Endothelial cell of umbilical vein (primary cell): ENCODE data around the gene NOTCH2. TPM values are rescaled to one million over a fixed set of nuclear protein-coding genes. Genes with fewer than 3 reads are reported as not detected.
"Not testable (repeated sequence)": the region's sequence is repeated elsewhere in the genome, so short reads cannot be mapped to it uniquely, and the experiment has no call there.

Experiments used
- BruUV-seq: library from RNA; stranded (reverse); fragments of 400-500 nt; replicated peaks from 2 replicates; lab custom pipeline; 2021; lab: Mats Ljungman, UMichigan
- CTCF ChIA-PET: fragments of 300-600, 350-600 bp; sonication (Branson Sonifier 250); formaldehyde crosslinking; loops from one replicate; lab custom pipeline; 2021; ENCODE audit warnings: antibody characterized with exemption, inconsistent platforms; lab: Charles Lee
- POLR2A ChIA-PET: fragments of 300-600, 350-600 bp; sonication (Branson Sonifier 250); formaldehyde crosslinking; loops from one replicate; lab custom pipeline; 2021; ENCODE audit warnings: antibody characterized with exemption, inconsistent platforms; lab: Charles Lee
- DNase-seq: peaks from one replicate; pipeline ENCODE4 v3.0.0-alpha.2; 2011; ENCODE audit warnings: low read depth, low spot score
- FAIRE-seq: peaks from 2 replicates; lab custom pipeline; 2011; peaks lifted over from hg19 to GRCh38; lab: Jason Lieb, UNC
- H2AFZ ChIP-seq: 2 replicates; pipeline ENCODE4 v1.6.0; 2012; ENCODE audit warnings: low read depth, low read length, control low read depth, inconsistent platforms
- H3K27ac ChIP-seq: 2 replicates; pipeline ENCODE4 v1.5.1; 2011; ENCODE audit warnings: low read depth, mild to moderate bottlenecking, control low read depth, low read length, moderate library complexity; ENCODE audit not compliant: insufficient read depth
- H3K27me3 ChIP-seq, 2 experiments: 2 replicates each; pipeline versions ENCODE4 v1.6.0 to v1.6.1; 2011; ENCODE audit warnings: low read length in 2 of 2, mixed read lengths in 1 of 2; ENCODE audit not compliant: control insufficient read depth in 2 of 2, insufficient read depth in 2 of 2
- H3K36me3 ChIP-seq, 2 experiments: 2 replicates in 1 of 2; 3 replicates in 1 of 2; pipeline ENCODE4 v1.5.1; 2011; ENCODE audit warnings: low read length in 2 of 2, mild to moderate bottlenecking in 1 of 2, moderate library complexity in 1 of 2; ENCODE audit not compliant: control insufficient read depth in 2 of 2, insufficient read depth in 2 of 2; ENCODE audit errors: extremely low read depth in 1 of 2
- H3K4me1 ChIP-seq: 3 replicates; pipeline ENCODE4 v1.5.1; 2011; ENCODE audit warnings: mild to moderate bottlenecking, low read length; ENCODE audit not compliant: control insufficient read depth, insufficient read depth; ENCODE audit errors: extremely low read depth
- H3K4me2 ChIP-seq: 2 replicates; pipeline ENCODE4 v1.6.1; 2011; ENCODE audit warnings: low read length, control low read depth, mixed read lengths; ENCODE audit not compliant: insufficient read depth
- H3K4me3 ChIP-seq, 3 experiments: fragments of 200-600 bp in 1 of 3; sonication (generic), shearing (Covaris generic) in 1 of 3; replicated peaks in 1 of 3; 2 replicates each; pipeline ENCODE4 v1.5.1; 2011 to 2016; ENCODE audit warnings: control low read depth in 3 of 3, low read length in 3 of 3, mild to moderate bottlenecking in 2 of 3, inconsistent platforms in 1 of 3, low read depth in 1 of 3, moderate library complexity in 1 of 3; ENCODE audit not compliant: insufficient read depth in 1 of 3
- H3K79me2 ChIP-seq: 2 replicates; pipeline ENCODE4 v1.6.0; 2012; ENCODE audit warnings: low read length, inconsistent platforms; ENCODE audit not compliant: control insufficient read depth, insufficient read depth
- H3K9ac ChIP-seq: replicated peaks from 2 replicates; pipeline ENCODE3; 2011; ENCODE audit warnings: low read length, control low read depth; ENCODE audit not compliant: insufficient read depth; ENCODE audit errors: extremely low read depth
- H3K9me1 ChIP-seq: replicated peaks from 3 replicates; pipeline ENCODE4 v1.6.0; 2011; ENCODE audit warnings: mild to moderate bottlenecking, low read length; ENCODE audit not compliant: control insufficient read depth, insufficient read depth; ENCODE audit errors: extremely low read depth
- H3K9me3 ChIP-seq: replicated peaks from 2 replicates; pipeline ENCODE4 v1.5.1; 2012; ENCODE audit warnings: low read length, inconsistent platforms; ENCODE audit not compliant: control insufficient read depth, insufficient read depth
- H4K20me1 ChIP-seq: replicated peaks from 2 replicates; pipeline ENCODE3; 2011; ENCODE audit warnings: mild to moderate bottlenecking, low read length; ENCODE audit not compliant: control insufficient read depth, insufficient read depth; ENCODE audit errors: extremely low read depth
- dilution Hi-C: fragments of 300-500 bp; cut with MboI; formaldehyde crosslinking; loops from one replicate; pipeline ENCODE4 v1.15.0; 2019; ENCODE audit warnings: low sequenced_read_pairs; ENCODE audit not compliant: extremely low pct_ligation_motif_present
- intact Hi-C: fragments of 100-400 bp; cut with micrococcal nuclease; formaldehyde crosslinking; loops from one replicate; pipeline ENCODE4 v1.10.0; 2022
- polyA plus RNA-seq, 4 experiments: library from polyadenylated mRNA; depleted of rRNA in 3 of 4; stranded (reverse) in 3 of 4; unstranded in 1 of 4; fragments of >200 nt; gene quantifications; 2 replicates each; pipeline versions ENCODE4 v1.2.1 to v1.2.3, GENCODE V29; 2011 to 2012; ENCODE audit warnings: missing spikeins in 1 of 4
- total RNA-seq: library from RNA; stranded (reverse); gene quantifications from 2 replicates; pipeline ENCODE4 v1.2.3, GENCODE V29; 2021

The NOTCH2 gene
- total and polyA plus RNA-seq, 2 donors (not counting 3 experiments of a cell fraction or from before 2014, with no cell fraction given) = 14.3 to 49.1 TPM

- H3K4me3 ChIP-seq, H4K20me1 ChIP-seq, dilution Hi-C loops, POLR2A ChIA-PET, H3K4me2 ChIP-seq, H3K9ac ChIP-seq, H3K9me1 ChIP-seq, H3K79me2 ChIP-seq, FAIRE-seq, H3K36me3 ChIP-seq, H3K27me3 ChIP-seq, H3K9me3 ChIP-seq, CTCF ChIA-PET, BruUV-seq, DNase-seq, H3K4me1 ChIP-seq, H2AFZ ChIP-seq, H3K27ac ChIP-seq, intact Hi-C loops: not testable (repeated sequence)
Observed at GRCh38 chr1:120113134-120113533, 43.7 kb upstream of the NOTCH2 start.

- BruUV-seq, intact Hi-C loops, H3K27me3 ChIP-seq, FAIRE-seq, dilution Hi-C loops, H3K36me3 ChIP-seq, H3K27ac ChIP-seq, H3K4me1 ChIP-seq, DNase-seq, H3K4me3 ChIP-seq, H4K20me1 ChIP-seq, H3K9me1 ChIP-seq, CTCF ChIA-PET, H3K4me2 ChIP-seq, POLR2A ChIA-PET, H3K9ac ChIP-seq, H2AFZ ChIP-seq, H3K9me3 ChIP-seq, H3K79me2 ChIP-seq: not testable (repeated sequence)
Observed at GRCh38 chr1:120112212-120112611, 42.8 kb upstream of the NOTCH2 start.

- FAIRE-seq, POLR2A ChIA-PET, H3K27ac ChIP-seq: not testable (repeated sequence)
Observed at GRCh38 chr1:120111771-120112170, 42.3 kb upstream of the NOTCH2 start.

GRCh38 chr1:120111008-120111407 is 41.5 kb upstream of the NOTCH2 start:
- H2AFZ ChIP-seq, intact Hi-C loops, DNase-seq, H3K79me2 ChIP-seq, H3K9ac ChIP-seq, POLR2A ChIA-PET, H3K27me3 ChIP-seq, H3K27ac ChIP-seq, dilution Hi-C loops, H3K9me1 ChIP-seq, H4K20me1 ChIP-seq, FAIRE-seq, CTCF ChIA-PET, H3K4me3 ChIP-seq, H3K9me3 ChIP-seq, H3K36me3 ChIP-seq, BruUV-seq, H3K4me2 ChIP-seq, H3K4me1 ChIP-seq: not testable (repeated sequence)

More at GRCh38 chr1:120111771-120112170, 42.3 kb upstream of the NOTCH2 start:
- intact Hi-C loops, dilution Hi-C loops, H3K4me3 ChIP-seq, H3K9me1 ChIP-seq, H2AFZ ChIP-seq, H3K9me3 ChIP-seq, H3K4me1 ChIP-seq, BruUV-seq, H3K27me3 ChIP-seq, H4K20me1 ChIP-seq, H3K79me2 ChIP-seq, H3K36me3 ChIP-seq, DNase-seq, H3K9ac ChIP-seq, H3K4me2 ChIP-seq, CTCF ChIA-PET: not testable (repeated sequence)
